ENCODE measurements around the gene RBL2.
"Not testable (repeated sequence)": the region's sequence is repeated elsewhere in the genome, so short reads cannot be mapped to it uniquely, and the experiment has no call there.

The RBL2 gene

DNA sequence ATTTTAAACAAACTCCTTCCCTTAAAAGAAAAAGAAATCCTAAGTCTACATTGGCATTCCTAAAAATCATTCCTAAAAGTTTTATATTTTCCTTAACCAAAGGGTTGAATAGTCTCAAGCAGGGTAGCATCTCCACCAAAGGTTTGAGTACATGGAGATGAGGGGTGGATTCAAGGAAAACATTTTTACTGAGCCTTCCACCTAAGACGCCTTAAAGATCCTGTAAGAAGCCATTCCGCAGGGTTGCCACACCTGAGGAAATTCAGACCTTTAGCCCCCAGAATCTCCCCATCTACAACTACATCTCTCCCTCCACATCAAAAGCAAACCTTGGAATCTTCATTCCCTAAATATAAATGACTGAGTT, 76.4 kb downstream of the RBL2 start:
- TF ChIP-seq, protein P1, sequence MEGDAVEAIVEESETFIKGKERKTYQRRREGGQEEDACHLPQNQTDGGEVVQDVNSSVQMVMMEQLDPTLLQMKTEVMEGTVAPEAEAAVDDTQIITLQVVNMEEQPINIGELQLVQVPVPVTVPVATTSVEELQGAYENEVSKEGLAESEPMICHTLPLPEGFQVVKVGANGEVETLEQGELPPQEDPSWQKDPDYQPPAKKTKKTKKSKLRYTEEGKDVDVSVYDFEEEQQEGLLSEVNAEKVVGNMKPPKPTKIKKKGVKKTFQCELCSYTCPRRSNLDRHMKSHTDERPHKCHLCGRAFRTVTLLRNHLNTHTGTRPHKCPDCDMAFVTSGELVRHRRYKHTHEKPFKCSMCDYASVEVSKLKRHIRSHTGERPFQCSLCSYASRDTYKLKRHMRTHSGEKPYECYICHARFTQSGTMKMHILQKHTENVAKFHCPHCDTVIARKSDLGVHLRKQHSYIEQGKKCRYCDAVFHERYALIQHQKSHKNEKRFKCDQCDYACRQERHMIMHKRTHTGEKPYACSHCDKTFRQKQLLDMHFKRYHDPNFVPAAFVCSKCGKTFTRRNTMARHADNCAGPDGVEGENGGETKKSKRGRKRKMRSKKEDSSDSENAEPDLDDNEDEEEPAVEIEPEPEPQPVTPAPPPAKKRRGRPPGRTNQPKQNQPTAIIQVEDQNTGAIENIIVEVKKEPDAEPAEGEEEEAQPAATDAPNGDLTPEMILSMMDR (IDR thresholded peaks at IDR 0.05; ENCODE audit: low read depth, low read length): no peak
- Histone ChIP-seq H3K27me3 (no peaks in the 10 kb centered on the region), H3K9me3 (no peaks in the 10 kb centered on the region), H3K36me3 (no peaks in the 10 kb centered on the region), H3K4me1 (peaks cover 2% of the 10 kb centered on the region; the same call in 1 of the 2 replicates), H3K4me3 (ENCODE audit: low read depth, low read length) (peak overlapping the region; percentile 63)
- DNase-seq: no peak

DNA sequence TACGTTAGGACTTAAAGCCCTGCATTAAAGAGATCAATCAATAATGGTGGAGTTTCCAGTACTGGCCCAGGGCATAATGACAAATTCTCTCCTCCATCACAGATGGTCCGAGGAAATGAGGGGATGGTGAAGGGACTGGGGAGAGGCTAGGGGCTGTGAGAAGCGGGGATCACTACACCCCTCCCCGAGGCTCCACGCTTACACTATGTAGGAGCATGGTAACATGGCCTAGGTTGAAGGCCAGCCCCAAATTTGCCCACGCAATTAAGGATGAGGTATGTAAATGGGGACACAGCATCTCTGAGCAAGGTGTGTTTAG, 76.8 kb downstream of the RBL2 start:
- Histone ChIP-seq H3K36me3 (no peaks in the 10 kb centered on the region), H3K4me3 (ENCODE audit: low read depth, low read length) (no peak overlapping the region), H3K4me1 (peaks cover 2% of the 10 kb centered on the region; the same call in 1 of the 2 replicates), H3K27me3 (no peaks in the 10 kb centered on the region), H3K9me3 (no peaks in the 10 kb centered on the region)
- DNase-seq: no peak
- TF ChIP-seq, protein P1 (IDR thresholded peaks at IDR 0.05; ENCODE audit: low read depth, low read length): no peak

DNA sequence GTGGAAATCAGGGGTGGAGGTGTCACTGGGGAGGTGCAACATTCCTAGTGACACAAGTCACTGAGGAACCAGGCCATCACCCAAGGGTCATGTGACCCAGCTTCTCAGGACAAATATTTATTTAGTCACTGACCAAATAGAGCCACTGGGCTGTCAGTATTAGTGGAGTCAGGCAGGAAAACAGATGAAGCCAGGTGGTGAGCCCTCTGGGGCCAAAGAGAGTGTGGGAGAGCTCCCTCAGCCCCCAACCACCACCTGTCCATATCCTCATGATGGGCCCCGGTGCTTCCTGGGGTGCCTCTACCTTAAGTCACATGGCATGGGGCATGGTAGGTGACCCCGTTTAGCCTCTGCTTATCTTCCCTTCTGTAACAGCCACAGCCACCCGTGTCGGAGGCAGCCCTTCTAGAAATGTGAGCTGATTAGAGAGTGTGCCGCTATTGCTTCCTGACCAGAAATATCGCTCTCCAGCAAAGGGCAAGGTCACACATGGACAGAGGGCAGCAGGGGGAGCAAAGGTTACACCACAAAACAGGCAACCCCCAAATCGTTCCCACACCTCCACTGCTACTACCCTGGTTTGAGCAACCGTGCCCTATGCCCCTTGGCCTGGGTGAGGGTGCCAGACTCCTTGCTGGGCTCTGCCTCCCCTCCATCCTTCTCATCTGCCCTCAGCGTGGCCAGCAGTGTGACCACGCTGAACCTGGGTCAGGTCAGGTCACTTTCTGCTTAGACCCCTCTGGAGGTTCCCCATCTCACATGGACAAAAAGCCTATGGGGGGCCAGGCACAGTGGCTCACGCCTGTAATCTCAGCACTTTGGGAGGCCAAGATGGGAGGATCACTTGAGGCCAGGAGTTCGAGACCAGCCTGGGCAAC, 77.4 kb downstream of the RBL2 start:
- Histone ChIP-seq H3K4me3 (ENCODE audit: low read depth, low read length) (no peak overlapping the region), H3K27me3 (no peaks in the 10 kb centered on the region), H3K36me3 (no peaks in the 10 kb centered on the region), H3K4me1 (peaks cover 2% of the 10 kb centered on the region; the same call in 1 of the 2 replicates), H3K9me3 (no peaks in the 10 kb centered on the region)
- no peak for DNase-seq
- TF ChIP-seq, protein P1 (IDR thresholded peaks at IDR 0.05; ENCODE audit: low read depth, low read length): no peak

DNA sequence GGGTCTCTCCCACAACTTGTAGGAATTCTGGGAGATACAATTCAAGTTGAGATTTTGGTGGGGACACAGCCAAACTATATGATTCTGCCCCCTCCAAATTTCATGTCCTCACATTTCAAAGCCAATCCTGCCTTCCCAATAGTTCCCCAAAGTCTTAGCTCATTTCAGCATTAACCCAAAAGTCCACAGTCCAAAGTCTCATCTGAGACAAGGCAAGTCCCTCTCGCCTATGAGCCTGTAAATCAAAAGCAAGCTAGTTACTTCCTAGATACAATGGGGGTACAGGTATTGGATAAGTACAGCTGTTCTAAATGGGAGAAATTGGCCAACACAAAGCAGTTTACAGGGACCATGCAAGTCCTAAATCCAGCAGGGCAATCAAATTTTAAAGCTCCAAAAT, 78.5 kb downstream of the RBL2 start:
- not testable (repeated sequence) for H3K4me1 ChIP-seq; DNase-seq; H3K36me3 ChIP-seq; H3K9me3 ChIP-seq; H3K27me3 ChIP-seq; H3K4me3 ChIP-seq (ENCODE audit: low read depth, low read length)

DNA sequence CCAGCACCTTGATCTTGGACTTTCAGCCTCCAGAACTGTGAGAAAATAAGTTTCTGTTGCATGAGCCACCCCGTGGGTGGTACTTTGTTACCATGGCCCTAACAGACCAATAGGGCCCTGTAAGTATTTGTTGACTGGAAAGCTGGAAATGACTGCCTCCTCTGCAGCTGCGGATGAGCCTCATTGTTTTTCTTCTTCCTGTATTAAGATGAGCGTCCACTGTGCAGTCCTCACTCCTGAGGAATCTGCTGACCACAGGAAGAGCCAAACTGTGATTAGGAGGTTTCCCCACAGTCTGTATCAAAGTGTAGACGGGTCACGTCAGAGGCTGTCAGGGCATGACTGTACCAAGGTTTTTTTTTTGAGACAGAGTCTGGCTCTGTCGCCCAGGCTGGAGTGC, 81.0 kb downstream of the RBL2 start:
- TF ChIP-seq, protein P1 (IDR thresholded peaks at IDR 0.05; ENCODE audit: low read depth, low read length): no peak
- DNase-seq: no peak

DNA sequence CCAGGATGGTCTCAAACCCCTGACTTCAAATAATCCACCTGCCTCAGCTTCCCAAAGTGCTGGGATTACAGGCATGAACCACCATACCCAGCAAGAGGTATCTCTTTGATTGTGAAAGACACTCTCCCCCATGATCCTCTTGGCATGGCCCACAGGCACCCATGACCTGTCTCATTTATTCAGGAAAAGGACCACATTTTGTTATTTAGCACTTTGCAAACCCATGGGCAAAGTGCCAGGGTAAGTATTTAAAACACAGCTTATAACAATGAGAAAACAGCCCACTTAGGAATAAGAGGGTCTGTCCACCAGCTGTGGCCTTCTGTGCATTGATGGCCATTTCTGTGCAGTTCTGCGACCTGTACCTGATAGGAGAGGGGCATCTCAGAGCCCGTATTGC, 81.5 kb downstream of the RBL2 start:
- TF ChIP-seq, protein P1 (IDR thresholded peaks at IDR 0.05; ENCODE audit: low read depth, low read length): no peak
- no peaks in the 10 kb centered on the region for H3K4me1 ChIP-seq
- DNase-seq: no peak
- H3K27me3 ChIP-seq: no peaks in the 10 kb centered on the region
- H3K9me3 ChIP-seq: no peaks in the 10 kb centered on the region
- H3K36me3 ChIP-seq: no peaks in the 10 kb centered on the region
- H3K4me3 ChIP-seq (ENCODE audit: low read depth, low read length): no peak overlapping the region

More for the DNA sequence above, 81.0 kb downstream of the RBL2 start:
- H3K27me3 ChIP-seq: no peaks in the 10 kb centered on the region
- no peak overlapping the region for H3K4me3 ChIP-seq (ENCODE audit: low read depth, low read length)
- H3K9me3 ChIP-seq: no peaks in the 10 kb centered on the region
- H3K4me1 ChIP-seq: no peaks in the 10 kb centered on the region
- H3K36me3 ChIP-seq: no peaks in the 10 kb centered on the region
